ENCODE results near the gene GOLGA8N.

Gene GOLGA8N

DNA sequence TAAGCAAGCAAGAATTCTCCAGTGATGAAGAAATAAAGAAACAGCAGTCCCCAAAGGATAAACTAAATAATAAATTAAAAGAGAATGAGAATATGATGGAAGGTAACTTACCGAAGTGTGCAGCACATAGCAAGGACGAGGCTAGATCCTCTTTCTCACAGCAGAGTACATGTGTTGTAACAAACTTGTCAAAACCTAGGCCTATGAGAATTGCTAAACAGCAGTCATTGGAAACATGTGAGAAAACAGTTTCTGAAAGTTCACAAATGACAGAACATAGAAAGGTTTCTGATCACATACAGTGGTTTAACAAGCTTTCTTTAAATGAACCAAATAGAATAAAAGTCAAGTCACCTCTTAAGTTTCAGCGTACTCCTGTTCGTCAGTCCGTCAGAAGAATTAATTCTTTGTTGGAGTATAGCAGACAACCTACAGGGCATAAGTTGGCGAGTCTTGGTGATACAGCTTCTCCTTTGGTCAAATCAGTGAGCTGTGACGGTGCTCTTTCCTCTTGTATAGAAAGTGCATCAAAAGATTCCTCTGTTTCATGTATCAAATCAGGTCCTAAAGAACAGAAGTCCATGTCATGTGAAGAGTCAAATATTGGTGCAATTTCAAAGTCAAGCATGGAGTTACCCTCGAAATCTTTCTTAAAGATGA is 43.8 kb downstream of the GOLGA8N start:
- H3K4me3 ChIP-seq (ENCODE audit: low read length) = no peak overlapping the region
- no peak for TF ChIP-seq CTCF (IDR thresholded peaks at IDR 0.05; ENCODE audit: insufficient read depth, low read depth, low read length, missing control alignments)
- no peak for DNase-seq (ENCODE audit: low read depth)

GRCh38 chr15:32637704-32638103 is 44.4 kb downstream of the GOLGA8N start:
- DNase-seq (ENCODE audit: low read depth) = peak; percentile 54
- H3K4me3 ChIP-seq (ENCODE audit: low read length) = no peak overlapping the region
- no peak for TF ChIP-seq CTCF (IDR thresholded peaks at IDR 0.05; ENCODE audit: insufficient read depth, low read depth, low read length, missing control alignments)

GRCh38 chr15:32641517-32642059 is 48.3 kb downstream of the GOLGA8N start, which contains the start of gene SCG5:
SCG5 (plus strand) TSS chr15:32641710; CDS start chr15:32643593, 1,883 bp downstream.
- H3K4me3 ChIP-seq (ENCODE audit: low read length) = peak within 1 kb of the TSS; percentile 40
- DNase-seq (ENCODE audit: low read depth) = peak; percentile 42
- TF ChIP-seq CTCF (IDR thresholded peaks at IDR 0.05; ENCODE audit: insufficient read depth, low read depth, low read length, missing control alignments) = no peak

- DNase-seq (ENCODE audit: low read depth) = no peak
- TF ChIP-seq CTCF (IDR thresholded peaks at IDR 0.05; ENCODE audit: insufficient read depth, low read depth, low read length, missing control alignments) = no peak
These were observed 49.6 kb downstream of the GOLGA8N start for GRCh38 chr15:32642667-32643435.

DNA sequence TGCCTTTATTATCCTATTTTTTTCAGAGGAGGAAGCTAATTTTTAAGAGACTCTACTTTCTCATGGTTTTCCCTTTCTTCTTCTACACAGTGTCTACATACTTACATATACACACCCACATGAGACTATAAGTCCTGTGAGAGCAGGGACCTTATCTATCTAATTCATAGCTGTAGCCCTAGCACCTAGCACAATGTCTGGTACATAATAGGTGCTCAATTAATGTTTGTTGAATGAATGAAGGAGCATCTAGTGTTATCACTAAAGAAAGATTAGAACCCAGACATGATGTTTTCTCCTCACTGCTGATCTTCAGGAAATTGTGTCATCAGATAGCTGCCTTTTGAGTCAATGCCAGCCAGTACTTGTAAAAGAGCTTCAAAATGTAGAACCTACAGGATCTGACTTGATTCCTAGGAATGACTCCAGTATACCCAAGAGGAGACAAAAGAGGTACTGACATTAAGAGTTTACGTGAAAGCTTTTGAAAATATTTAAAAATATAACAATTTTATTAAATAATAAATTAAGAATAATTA is 50.7 kb downstream of the GOLGA8N start:
- no peak overlapping the region for H3K4me3 ChIP-seq (ENCODE audit: low read length)
- peak; percentile 83 for DNase-seq (ENCODE audit: low read depth)
- no peak for TF ChIP-seq CTCF (IDR thresholded peaks at IDR 0.05; ENCODE audit: insufficient read depth, low read depth, low read length, missing control alignments)

More at GRCh38 chr15:32642667-32643435, 49.6 kb downstream of the GOLGA8N start:
- no peak overlapping the region for H3K4me3 ChIP-seq (ENCODE audit: low read length)

DNA sequence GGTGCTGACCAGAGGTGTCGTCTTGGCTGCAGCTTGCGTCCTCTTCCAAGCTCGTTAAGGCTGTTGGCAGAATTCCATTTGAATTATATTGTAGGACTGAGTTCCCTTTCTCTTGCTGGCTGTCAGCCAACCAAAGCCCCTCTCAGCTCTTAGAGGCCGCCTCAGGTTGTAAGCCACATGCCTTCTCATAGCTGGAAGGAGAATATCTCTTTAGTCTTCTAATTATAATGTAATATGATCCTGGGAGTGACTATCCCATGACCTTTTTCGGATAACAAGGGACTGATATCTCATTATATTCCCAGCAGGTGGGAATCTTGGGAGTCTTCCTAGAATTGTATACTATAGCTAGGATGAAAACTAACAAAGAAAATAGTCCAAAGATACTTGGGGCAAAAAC is 53.0 kb downstream of the GOLGA8N start:
- TF ChIP-seq CTCF (IDR thresholded peaks at IDR 0.05; ENCODE audit: insufficient read depth, low read depth, low read length, missing control alignments) = no peak
- H3K4me3 ChIP-seq (ENCODE audit: low read length) = no peak overlapping the region
- DNase-seq (ENCODE audit: low read depth) = no peak
